Right forelimb (tissue), 1 donor: Measurements from ENCODE around the gene FOXD4L6.
"Not testable (repeated sequence)": the region's sequence is repeated elsewhere in the genome, so short reads cannot be mapped to it uniquely, and the experiment has no call there.

Source experiments
- DNase-seq: peaks from one replicate; pipeline ENCODE4 v3.0.0-alpha.2; 2018

FOXD4L6 gene

GRCh38 chr9:41098759-41099158 is 29.7 kb downstream of the FOXD4L6 start:
- DNase-seq, result not testable (repeated sequence)

GRCh38 chr9:41095060-41095459 is 33.4 kb downstream of the FOXD4L6 start:
- DNase-seq, result not testable (repeated sequence)

- not testable (repeated sequence) for DNase-seq
Measured at GRCh38 chr9:41094010-41094773, 34.3 kb downstream of the FOXD4L6 start.

GRCh38 chr9:41090922-41091321 is 37.6 kb downstream of the FOXD4L6 start:
- not testable (repeated sequence) for DNase-seq

- not testable (repeated sequence) for DNase-seq
Measured at GRCh38 chr9:41090386-41090785, 38.1 kb downstream of the FOXD4L6 start.

GRCh38 chr9:41088450-41089059 is 39.9 kb downstream of the FOXD4L6 start:
- not testable (repeated sequence) for DNase-seq

- DNase-seq, result not testable (repeated sequence)
Measured at GRCh38 chr9:41087929-41088328, 40.6 kb downstream of the FOXD4L6 start.

GRCh38 chr9:41087157-41087780 is 41.2 kb downstream of the FOXD4L6 start:
- DNase-seq, result not testable (repeated sequence)

- DNase-seq, result not testable (repeated sequence)
Measured at GRCh38 chr9:41086685-41087084, 41.8 kb downstream of the FOXD4L6 start.

GRCh38 chr9:41086215-41086614 is 42.3 kb downstream of the FOXD4L6 start:
- not testable (repeated sequence) for DNase-seq

GRCh38 chr9:41082358-41082757 is 46.1 kb downstream of the FOXD4L6 start:
- DNase-seq, result not testable (repeated sequence)

- not testable (repeated sequence) for DNase-seq
Measured at GRCh38 chr9:41079464-41079863, 49.0 kb downstream of the FOXD4L6 start.

GRCh38 chr9:41077586-41077985 is 50.9 kb downstream of the FOXD4L6 start:
- not testable (repeated sequence) for DNase-seq
